ENCODE measurements around the gene HSD17B2.
"Not testable (repeated sequence)": the region's sequence is repeated elsewhere in the genome, so short reads cannot be mapped to it uniquely, and the experiment has no call there.

HSD17B2 gene

DNA sequence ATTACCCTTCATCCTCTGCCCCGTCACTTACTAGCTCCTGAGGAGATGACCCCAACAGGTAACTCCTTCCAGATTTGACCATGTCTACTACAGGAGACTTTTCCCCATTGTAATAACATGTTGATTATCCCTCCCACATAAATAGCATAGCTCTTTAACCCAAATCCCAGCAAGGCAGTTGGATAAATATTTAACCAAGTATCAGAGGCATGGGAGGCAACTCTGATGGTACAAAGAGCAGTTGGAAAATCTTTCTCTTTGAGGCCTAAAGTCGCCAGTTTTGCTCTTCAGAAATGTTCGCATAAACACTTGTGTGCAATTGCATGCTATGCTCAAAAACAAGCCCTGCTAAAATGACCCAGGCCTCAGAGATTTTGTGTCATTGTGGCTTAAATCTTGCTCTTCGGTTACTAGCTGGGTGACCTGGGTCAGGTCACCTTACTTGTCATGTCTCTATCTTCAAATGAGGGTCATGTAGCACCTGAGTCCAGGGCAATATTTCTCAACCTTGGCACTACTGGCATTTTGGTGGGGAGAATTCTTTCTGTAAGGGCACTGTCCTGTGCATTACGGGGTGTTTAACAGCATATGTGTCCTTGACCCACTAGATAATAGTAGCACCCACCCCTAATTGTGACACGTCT, 48.8 kb downstream of the HSD17B2 start:
- DNase-seq, result no peak

GRCh38 chr16:82085011-82085779, 50.1 kb downstream of the HSD17B2 start:
- DNase-seq, result no peak

DNA sequence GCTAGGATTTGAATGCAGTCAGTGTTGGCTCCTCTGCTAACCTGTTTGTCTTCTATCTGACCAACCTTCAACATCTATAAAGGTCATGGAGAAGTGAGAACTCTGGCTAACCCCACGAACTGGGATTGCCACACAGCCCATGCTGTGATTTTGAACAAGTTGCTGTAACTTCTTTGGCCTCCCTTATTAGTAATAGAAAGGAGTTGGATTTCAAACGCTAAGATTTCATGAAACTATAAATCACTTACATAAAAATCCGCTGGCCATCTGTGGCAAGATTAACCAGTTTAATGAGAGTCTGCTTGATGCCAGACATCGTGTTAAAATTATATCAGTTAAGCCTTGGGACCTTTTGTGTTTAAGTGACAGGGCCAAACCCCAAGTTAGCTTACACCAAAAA, 53.4 kb downstream of the HSD17B2 start:
- DNase-seq, result no peak

- no peak for DNase-seq
These were observed 56.2 kb downstream of the HSD17B2 start for GRCh38 chr16:82091241-82091640.

GRCh38 chr16:82092711-82093110, 57.7 kb downstream of the HSD17B2 start:
- no peak for DNase-seq

DNA sequence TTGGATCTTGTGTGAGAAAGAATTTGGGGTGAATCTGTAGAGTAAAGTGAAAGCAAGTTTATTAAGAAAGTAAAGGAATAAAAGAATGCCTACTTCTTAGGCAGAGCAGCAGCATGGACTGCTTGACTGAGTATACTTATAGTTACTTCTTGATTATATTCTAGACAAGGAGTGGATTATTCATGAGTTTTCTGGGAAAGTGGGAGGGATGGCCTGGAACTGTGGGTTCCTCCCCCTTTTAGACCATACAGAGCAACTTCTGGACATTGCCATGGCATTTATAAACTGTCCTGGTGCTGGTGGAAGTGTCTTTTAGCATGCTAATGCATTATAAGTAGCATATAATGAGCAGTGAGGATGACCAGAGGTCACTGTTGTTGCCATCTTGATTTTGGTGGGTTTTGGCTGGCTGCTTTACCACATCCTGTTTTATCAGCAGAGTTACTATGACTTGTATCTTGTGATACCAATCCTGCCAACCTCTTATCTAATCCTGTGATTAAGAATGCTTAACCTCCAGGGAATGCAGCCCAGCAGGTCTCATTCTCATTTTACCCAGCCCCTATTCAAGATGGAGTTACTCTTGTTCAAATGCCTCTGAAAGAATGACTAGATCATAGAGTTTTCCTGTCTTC, 58.7 kb downstream of the HSD17B2 start:
- DNase-seq, result no peak

GRCh38 chr16:82094942-82095540, 60.0 kb downstream of the HSD17B2 start:
- DNase-seq, result no peak

DNA sequence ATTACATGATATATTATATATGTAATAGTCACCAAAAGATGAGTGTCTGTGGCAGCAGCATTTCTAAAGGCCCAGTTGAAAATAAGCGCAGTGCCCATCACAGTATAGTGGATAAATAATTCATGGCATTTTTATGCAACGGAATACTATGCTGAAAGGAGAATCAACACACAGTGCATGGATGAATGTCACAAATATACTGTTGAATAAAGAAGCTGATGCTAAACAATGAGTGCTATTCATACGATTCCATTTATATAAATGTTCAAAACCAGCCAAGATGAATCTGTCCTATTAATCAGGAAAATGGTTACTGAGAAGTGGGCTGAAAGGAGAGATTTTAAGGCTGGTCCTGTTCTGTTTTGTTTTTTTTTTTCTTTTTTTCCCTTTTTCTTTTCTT, 61.6 kb downstream of the HSD17B2 start:
- DNase-seq, result no peak

GRCh38 chr16:82105107-82105506, 70.1 kb downstream of the HSD17B2 start:
- DNase-seq, result no peak

- no peak for DNase-seq
These were observed 73.0 kb downstream of the HSD17B2 start for GRCh38 chr16:82108100-82108499.

GRCh38 chr16:82108774-82109173, 73.7 kb downstream of the HSD17B2 start:
- DNase-seq, result no peak

DNA sequence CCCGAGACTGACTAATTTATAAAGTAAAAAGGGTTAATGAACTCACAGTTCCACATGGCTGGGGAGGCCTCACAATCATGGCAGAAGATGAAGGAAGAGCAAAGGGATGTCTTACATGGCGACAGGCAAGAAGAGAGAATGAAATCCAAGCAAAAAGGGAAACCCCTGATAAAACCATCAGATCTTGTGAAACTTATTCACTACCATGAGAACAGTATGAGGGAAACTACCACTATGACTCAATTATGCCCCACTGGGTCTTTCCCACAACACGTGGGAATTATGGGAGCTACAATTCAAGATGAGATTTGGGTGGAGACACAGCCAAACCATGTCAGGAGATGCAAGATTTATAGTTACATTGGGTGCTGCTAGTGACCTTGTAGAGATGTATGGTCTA, 74.2 kb downstream of the HSD17B2 start:
- not testable (repeated sequence) for DNase-seq

GRCh38 chr16:82111944-82112343, 76.9 kb downstream of the HSD17B2 start:
- DNase-seq, result no peak

DNA sequence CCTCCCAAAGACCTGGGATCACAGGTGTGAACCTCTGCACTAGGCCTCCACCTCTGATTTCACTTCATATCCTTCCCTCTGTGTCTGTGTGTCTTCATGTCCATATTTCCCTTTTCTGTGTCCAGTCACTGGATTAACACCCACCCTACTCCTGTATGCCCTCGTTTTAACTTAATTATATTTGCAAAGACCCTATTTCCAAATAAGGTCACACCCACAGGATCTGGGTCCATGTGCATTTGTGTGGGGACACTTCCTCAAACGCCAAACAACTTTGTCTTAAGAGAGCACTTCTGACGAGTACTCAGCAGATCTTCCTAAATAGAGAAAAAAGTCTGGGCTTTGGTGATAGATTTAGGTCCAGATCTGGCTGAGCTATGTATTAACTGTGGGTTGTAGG, 78.7 kb downstream of the HSD17B2 start:
- no peak for DNase-seq

- DNase-seq, result no peak
These were observed 81.5 kb downstream of the HSD17B2 start for GRCh38 chr16:82116535-82116934.

DNA sequence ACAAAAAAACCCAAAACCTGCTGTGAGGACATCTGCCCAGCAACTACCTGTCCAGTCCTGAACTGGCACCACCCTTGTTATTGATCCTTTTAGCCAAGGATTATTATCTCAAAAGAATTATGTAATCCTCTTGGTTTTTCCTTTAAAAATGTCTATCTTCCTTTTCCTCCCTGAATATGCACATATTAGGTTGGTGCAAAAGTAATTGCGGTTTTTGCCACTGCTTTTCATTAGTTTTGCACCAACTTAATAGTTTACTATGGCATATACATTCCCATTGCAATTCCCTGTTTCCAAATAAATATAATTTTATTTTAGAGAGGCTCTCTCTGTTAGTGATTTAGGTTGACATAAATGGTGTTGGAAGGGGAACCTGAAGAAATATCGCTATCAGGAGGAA, 83.7 kb downstream of the HSD17B2 start:
- no peak for DNase-seq

DNA sequence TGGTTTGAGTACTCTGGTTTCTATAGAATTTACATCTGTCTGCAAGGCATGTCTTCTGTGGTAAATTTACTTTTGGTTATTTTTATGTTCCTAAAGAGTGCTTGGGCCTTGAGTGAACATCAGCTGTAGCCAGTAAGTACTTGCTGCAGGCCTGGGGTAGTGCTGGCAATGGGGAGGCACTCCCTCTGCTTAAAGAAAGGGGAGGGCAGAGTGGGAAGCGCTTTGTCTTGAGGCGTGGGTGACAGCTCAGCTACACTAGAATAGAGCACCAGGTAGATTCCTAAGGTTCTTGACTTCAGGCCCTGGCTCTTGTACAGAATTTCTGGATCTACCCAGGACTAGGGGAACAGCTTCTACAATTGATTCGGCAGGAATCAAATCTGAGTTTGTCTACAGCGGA, 84.4 kb downstream of the HSD17B2 start:
- DNase-seq, result no peak

- DNase-seq, result no peak
These were observed 89.6 kb downstream of the HSD17B2 start for GRCh38 chr16:82124651-82125050.

GRCh38 chr16:82129881-82130280, 94.8 kb downstream of the HSD17B2 start:
- DNase-seq, result no peak

DNA sequence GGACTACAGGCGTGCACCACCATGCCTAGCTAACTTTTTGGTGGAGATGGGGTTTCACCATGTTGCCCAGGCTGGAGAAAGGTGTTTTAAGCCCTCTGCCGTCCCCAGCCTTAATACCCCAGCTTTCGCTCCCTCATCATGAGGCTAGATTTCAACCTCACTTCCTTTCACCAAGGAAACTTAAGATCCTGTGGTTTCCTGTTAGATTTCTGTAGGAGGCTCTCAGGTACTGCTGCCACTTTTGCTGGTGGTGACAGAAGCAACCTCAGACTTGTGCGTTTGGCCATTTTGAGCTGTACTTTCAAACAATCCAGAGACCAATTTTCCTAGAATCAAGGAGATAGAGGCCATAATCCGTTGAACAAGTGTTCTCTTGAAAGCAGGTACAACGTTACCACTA, 98.7 kb downstream of the HSD17B2 start:
- DNase-seq, result no peak

DNA sequence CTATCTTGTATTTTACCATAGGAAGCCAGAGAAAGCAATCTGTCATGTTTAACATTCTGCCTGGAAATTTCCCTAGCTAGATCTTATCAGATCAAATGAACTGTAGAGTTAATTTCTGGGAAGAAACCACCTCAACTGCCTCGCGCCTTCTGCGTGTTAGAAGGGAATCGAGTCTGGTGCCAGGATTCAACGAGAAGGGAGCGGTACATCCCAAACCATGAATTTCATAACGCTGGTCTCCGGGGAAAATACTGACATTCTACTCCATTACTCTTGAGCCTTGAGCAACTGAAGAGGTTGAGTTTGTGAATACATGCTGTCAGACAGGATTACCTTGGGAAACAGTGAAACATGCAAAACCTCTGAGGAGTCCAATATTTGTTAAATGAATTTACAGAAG, 99.8 kb downstream of the HSD17B2 start:
- no peak for DNase-seq

DNA sequence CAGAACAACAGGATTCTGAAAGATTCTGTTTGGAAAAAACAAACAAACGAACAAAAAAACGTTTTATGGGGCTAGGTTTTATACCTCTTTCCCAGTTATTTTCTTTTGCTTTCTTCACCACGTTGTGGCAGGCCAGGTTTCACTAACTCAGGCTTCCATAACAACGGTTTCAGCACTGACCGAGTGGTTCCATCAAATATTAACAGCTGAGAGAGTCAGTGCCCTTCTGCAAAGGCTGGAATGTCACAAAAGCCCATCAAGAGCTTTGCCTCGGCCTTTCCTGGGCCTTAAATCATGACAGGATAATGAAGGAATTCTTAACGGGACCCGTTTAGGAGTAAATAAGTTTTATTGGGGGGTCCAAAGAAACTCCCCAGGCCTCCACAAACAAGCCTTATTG, 100.8 kb downstream of the HSD17B2 start:
- DNase-seq, result no peak

DNA sequence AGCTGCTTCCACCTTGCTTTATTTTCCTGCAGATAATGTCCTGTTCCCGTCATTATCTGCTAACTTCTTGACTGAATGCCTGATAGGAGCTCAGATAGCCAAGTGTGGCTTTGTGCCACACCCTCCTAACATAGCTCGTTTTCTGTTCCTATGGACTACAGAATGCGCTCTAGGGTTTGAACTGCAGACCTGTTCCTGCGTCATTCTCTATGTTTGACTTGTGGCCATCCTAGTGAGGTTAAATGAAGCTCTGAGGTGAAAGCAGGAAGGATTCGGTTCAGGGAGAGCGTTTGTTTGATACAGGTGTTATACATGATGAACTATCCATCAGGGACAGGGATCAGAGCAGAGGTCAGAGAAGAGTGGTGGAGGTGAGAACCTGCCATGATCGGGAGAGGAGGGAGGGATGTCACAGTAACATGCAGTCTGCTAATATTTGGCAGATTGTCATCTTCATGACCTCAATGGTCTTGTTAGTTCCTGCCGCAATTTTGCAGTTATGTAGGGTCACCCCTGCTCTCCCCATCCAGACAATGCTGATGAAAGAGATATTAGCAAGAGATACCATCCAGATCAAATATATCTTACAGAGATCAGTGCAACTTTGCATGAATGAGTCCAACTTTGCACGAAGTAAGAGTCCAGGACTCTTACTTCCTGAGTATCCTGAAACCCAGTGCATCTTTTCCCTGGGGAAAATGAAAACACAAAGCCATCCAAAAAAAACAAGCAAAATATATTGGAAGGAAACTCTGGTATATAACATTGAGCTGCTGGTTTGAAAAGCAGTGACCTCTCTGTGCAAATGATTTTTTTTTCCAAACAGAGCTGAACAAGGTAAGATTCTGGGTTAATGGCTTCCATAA, 102.1 kb downstream of the HSD17B2 start:
- DNase-seq, result no peak
